NCI-H1105 treated with DMSO at 0.1 percent for 48 hours (cell line): ENCODE data around the gene CELSR1.
A peak's percentile ranks its signal among the peaks of the same experiment; 100 is the strongest.

Source experiments
- DNase-seq: peaks from one replicate; lab custom pipeline; 2025; lab: John Stamatoyannopoulos, UW

Gene CELSR1

GRCh38 chr22:46551321-46551720, 13.9 kb upstream of the CELSR1 start:
- DNase-seq, result no peak

- DNase-seq, result no peak
Observed at GRCh38 chr22:46549971-46550641, 12.7 kb upstream of the CELSR1 start.

DNA sequence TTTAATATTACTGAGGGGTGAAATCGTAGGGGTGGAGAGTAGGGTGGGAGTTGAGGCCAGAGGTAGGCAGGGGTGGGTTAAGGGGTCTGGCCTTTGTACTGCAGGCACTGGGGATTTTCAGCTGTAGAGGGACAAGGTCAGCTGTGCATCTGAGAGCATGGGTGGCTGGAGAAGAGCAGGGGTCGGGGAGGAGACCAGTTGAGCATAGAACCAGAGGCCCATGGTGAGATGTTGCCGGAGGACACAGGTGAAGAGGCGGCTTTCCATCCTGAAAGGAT, 12.1 kb upstream of the CELSR1 start:
- no peak for DNase-seq

- no peak for DNase-seq
Observed at GRCh38 chr22:46547883-46548244, 10.4 kb upstream of the CELSR1 start.

GRCh38 chr22:46547179-46547882, 9.9 kb upstream of the CELSR1 start:
- DNase-seq, result no peak

DNA sequence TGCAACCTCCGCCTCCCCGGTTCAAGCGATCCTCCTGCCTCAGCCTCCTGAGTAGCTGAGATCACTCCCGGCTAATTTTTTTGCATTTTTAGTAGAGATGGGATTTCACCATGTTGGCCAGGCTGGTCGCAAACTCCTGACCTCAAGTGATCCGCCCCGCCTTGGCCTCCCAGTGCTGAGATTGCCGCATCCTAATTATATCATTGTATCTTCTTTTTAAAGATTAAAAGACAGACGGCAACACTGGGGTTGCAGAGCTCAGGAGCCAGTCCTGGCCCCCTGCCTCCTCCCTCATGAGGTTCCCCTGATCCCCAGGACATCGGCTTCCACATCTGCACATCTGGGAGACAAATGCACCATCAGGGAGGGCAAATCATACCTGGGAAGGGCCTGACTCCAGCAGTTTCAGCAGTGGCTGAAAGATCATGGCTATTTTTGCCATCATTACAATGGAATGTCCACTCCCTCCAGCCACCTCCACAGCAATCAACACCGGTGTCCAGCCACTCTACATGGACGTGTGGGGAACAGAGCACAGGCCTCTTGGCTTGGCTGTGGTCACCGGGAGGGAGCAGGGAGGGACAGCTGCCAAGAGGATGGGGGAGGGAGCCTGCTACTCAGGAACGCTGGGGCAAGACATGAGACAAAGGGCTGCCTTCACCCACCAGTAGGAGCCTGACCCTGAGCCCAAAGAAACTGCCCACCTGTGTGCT, 9.2 kb upstream of the CELSR1 start:
- DNase-seq, result no peak

- no peak for DNase-seq
Observed at GRCh38 chr22:46545086-46545792, 7.8 kb upstream of the CELSR1 start.

GRCh38 chr22:46542011-46542985, 4.9 kb upstream of the CELSR1 start:
- DNase-seq, result peak; percentile 62

GRCh38 chr22:46541536-46541935, 4.1 kb upstream of the CELSR1 start:
- no peak for DNase-seq

DNA sequence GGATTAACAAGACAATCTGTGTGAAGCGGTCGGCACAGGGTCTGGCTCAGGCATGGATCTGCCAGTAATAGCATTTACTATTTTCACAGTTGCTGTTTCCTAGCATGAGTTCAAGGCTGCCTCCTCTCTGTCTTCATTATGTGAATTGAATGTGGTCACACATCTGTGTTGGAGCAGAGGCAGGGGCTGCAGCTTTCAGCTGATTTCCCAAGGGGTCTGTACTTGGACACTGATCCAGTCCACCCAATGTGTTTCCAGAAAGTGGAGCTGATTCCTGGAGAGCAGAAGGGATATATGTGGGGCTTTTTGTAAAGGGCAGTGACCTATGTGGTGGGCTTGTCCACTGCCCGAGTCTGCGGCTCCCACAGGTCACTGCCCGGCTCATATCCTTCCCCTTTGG, 3.5 kb upstream of the CELSR1 start:
- DNase-seq, result no peak

- no peak for DNase-seq
Observed at GRCh38 chr22:46539169-46539568, 1.7 kb upstream of the CELSR1 start.

DNA sequence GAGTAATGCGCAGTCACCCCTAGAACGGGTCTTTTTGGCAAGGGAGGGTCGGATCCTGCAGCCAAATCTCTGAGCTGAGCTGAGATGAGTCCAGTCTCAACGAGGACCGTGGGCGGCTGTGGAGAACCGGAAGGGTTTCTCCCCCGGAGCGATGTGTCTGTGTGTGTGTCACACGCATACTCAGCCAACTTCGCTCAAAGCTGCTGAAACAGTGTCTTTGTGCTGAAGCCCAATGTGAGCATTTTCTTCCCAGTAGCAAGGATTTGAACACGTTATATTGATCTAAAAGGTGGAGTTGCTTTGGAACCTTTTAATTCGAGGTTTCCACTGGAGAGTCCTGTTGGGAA, 1.4 kb upstream of the CELSR1 start:
- DNase-seq, result no peak

GRCh38 chr22:46537946-46538813, 760 bp upstream of the CELSR1 start:
- DNase-seq, result peak; percentile 23

DNA sequence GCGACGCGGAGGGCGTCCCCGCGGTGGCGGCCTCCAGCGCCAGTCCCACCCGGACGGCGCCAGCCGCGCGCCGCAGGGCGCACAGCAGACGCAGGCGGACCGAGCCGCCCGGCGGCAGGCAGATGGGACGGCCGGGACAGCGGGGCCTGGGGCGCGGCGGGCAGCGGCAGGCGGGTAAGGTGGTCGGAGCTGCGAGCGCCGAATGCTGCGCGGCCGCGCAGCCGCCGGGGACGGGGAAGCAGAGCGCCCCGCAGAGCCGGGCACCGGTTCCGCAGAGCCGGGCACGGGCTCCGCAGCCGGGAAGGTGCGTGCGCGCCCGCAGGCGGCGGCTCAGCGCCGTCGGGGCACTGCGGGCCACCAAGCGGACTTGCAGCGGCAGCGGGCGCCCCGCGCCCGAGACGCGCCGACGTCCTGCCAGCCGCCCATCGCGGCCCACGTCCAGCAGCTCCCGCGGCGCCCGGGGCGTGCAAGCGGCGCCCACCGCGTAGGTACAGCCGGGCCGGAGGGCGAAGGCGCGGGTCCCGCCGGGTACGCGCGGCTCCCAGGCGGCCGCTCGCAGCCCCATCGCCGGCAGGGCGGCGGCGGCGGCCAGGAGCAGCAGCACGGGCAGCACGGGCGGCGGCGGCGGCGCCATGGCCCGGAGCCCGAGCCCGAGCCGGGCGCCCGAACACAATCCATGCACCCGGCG, 739 bp downstream of the CELSR1 start:
- no peak for DNase-seq

- DNase-seq, result no peak
Observed at GRCh38 chr22:46535876-46536536, 1.4 kb downstream of the CELSR1 start.

GRCh38 chr22:46534901-46535630, 2.4 kb downstream of the CELSR1 start:
- no peak for DNase-seq

DNA sequence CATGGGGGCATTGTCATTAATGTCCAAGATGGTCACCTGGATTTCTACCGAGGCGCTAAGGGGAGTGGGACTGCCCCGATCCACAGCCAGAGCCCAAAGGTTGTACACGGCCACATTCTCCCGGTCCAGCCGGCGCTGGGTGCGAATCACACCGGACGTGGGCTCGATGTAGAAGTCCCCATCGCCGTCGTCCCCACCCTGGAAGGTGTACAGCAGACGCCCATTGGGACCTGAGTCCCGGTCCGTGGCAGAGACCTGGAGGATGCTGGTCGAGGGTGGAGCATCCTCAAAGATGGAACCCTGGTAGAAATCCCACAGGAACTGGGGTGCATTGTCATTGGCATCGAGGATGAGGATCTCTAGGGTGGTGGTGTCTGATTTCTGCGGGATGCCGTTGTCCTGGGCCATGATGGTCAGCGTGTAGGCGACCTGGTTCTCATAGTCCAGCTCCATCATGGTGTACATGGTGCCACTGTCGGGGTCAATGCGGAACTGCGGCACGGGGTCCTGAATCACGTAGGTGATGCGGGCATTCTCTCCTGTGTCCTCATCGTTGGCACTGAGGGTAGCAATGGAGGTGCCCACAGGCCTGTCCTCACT, 3.1 kb downstream of the CELSR1 start:
- DNase-seq, result no peak

DNA sequence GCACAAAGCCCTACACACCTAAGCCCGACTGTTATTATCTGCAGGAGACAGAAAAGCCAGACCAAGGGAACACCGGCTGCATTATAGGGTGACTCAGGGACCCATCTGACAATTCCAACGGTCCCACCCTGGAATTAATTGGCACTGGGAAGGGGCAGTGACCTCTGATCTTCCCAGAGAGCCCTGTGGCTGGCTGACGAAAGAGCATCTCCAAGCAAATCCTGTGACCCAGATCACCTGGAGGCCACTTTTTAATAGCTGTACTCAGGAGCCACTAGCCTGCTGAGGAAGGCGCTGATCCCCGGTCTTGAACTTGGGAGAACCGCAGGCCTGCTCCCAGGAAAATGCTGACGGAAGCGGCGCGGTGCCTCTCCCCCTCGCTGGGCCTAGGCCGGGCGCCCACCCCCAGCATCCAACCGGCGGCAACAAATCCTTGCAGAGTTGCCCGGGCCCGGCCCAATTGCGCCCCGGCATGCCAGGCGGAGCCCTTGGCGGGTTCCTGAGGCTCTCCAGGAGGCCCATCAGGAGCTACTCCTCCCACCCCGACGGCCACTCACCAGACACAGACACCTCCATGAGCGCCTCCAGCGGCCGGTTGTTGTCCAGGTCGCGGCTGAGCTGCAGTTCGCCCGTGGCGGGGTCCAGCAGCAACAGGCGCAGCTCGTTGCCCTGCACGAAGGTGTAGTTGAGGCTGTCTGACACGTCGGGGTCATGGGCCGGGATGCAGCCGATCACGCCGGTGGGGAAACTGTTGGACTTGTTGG, 4.2 kb downstream of the CELSR1 start:
- DNase-seq, result no peak
